Gastrocnemius medialis (tissue), 4 donors: ENCODE data around the gene LAMA4. TPM values are rescaled to one million over a fixed set of nuclear protein-coding genes. Genes with fewer than 3 reads are reported as not detected.
A peak's percentile ranks its signal among the peaks of the same experiment; 100 is the strongest.

Source experiments
- ATAC-seq, 2 donors: fragments of 150-250 bp; one replicate each; pipeline ENCODE4 v1.9.1; 2016
- DNase-seq, 2 donors: peaks; one replicate each; pipeline ENCODE4 v3.0.0-alpha.2; 2019
- H3K27ac ChIP-seq, 4 donors: fragments of 200-600 bp; sonication (generic); 1 replicate in 1 of 4; 2 replicates in 3 of 4; pipeline ENCODE4 v1.5.1; 2016 to 2018; ENCODE audit warnings: mild to moderate bottlenecking in 2 of 4, moderate library complexity in 1 of 4
- H3K27me3 ChIP-seq, 3 donors: fragments of 200-600 bp; sonication (generic) in 2 of 3; 1 replicate in 1 of 3; 2 replicates in 2 of 3; pipeline versions ENCODE4 v1.5.1 to v1.6.0; 2016 to 2019; ENCODE audit warnings: mild to moderate bottlenecking in 1 of 3, moderate library complexity in 1 of 3
- H3K36me3 ChIP-seq, 2 donors: fragments of 200-600 bp; sonication (generic) in 1 of 2; one replicate each; pipeline ENCODE4 v1.5.1; 2017 to 2018
- H3K4me1 ChIP-seq, 2 donors: fragments of 200-600 bp; sonication (generic) in 1 of 2; one replicate each; pipeline ENCODE4 v1.5.1; 2016 to 2017; ENCODE audit warnings: mild to moderate bottlenecking in 2 of 2
- H3K4me3 ChIP-seq, 4 donors: fragments of 200-600 bp; sonication (generic) in 3 of 4; 1 replicate in 1 of 4; 2 replicates in 3 of 4; pipeline ENCODE4 v1.5.1; 2016 to 2019; ENCODE audit warnings: mild to moderate bottlenecking in 2 of 4
- H3K9me3 ChIP-seq, 3 donors: fragments of 200-600 bp; sonication (generic) in 2 of 3; 1 replicate in 1 of 3; 2 replicates in 2 of 3; pipeline ENCODE4 v1.5.1; 2016 to 2019
- POLR2A ChIP-seq, 2 donors: fragments of 450-650 bp; IDR thresholded peaks; one replicate each; pipeline ENCODE4 v1.6.1; 2017; ENCODE audit warnings: antibody characterized with exemption in 2 of 2, mild to moderate bottlenecking in 2 of 2, moderate library complexity in 2 of 2
- in situ Hi-C, 4 donors: fragments of 200-750 bp; cut with MboI; loops; one replicate each; pipeline versions ENCODE4 v1.15.0 to v1.8.0; 2017; ENCODE audit warnings: low sequenced_read_pairs in 4 of 4
- intact Hi-C: fragments of 100-400 bp; cut with DNase I; formaldehyde crosslinking; loops from one replicate; pipeline ENCODE4 v1.15.1; 2023; ENCODE audit warnings: low total_unique reads
- total RNA-seq, 4 donors: library from RNA; depleted of rRNA; stranded (reverse); fragments of >200 nt; gene quantifications; one replicate each; pipeline versions ENCODE4 v1.1.0 to v1.2.3, GENCODE V29; 2016
- TF ChIP-seq, protein P1 (sequence below), 5 experiments: fragments of 450-650 bp in 3 of 5; fragments of 200-600 bp in 2 of 5; sonication (generic) in 2 of 5; IDR thresholded peaks in 4 of 5; conservative IDR thresholded peaks in 1 of 5; 1 replicate in 4 of 5; 2 replicates in 1 of 5; pipeline ENCODE4 v1.5.1; 2016 to 2019; ENCODE audit warnings: antibody characterized with exemption in 5 of 5, mild to moderate bottlenecking in 3 of 5, moderate library complexity in 3 of 5

The LAMA4 gene
- total RNA-seq, 4 donors from 2014 or later = 4.4 to 19.1 (median 7.4) TPM

- DNase-seq (peak in 1 of 2 donors; percentile 26), ATAC-seq (no peak)
- Histone ChIP-seq H3K27me3 (no peaks in the 10 kb centered on the region), H3K4me3 (no peak overlapping the region), H3K9me3 (no peaks in the 10 kb centered on the region), H3K4me1 (no peaks in the 10 kb centered on the region), H3K36me3 (no peaks in the 10 kb centered on the region), H3K27ac (no peak overlapping the region)
- TF ChIP-seq, protein P1, sequence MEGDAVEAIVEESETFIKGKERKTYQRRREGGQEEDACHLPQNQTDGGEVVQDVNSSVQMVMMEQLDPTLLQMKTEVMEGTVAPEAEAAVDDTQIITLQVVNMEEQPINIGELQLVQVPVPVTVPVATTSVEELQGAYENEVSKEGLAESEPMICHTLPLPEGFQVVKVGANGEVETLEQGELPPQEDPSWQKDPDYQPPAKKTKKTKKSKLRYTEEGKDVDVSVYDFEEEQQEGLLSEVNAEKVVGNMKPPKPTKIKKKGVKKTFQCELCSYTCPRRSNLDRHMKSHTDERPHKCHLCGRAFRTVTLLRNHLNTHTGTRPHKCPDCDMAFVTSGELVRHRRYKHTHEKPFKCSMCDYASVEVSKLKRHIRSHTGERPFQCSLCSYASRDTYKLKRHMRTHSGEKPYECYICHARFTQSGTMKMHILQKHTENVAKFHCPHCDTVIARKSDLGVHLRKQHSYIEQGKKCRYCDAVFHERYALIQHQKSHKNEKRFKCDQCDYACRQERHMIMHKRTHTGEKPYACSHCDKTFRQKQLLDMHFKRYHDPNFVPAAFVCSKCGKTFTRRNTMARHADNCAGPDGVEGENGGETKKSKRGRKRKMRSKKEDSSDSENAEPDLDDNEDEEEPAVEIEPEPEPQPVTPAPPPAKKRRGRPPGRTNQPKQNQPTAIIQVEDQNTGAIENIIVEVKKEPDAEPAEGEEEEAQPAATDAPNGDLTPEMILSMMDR (IDR thresholded peaks at IDR 0.05 in 4 of 5, conservative IDR thresholded peaks at IDR 0.05 in 1 of 5) = peak in 4 of 5 experiments; percentile 11 to 58 (median 42)
- TF ChIP-seq POLR2A (IDR thresholded peaks at IDR 0.05) = no peak
- in situ Hi-C loops (no loop called here), intact Hi-C loops (no loop called here)
Observed at GRCh38 chr6:112163295-112164257, 90.8 kb downstream of the LAMA4 start.

- intact Hi-C loops (no loop called here), in situ Hi-C loops (no loop called here)
- DNase-seq = no peak
- no peaks in the 10 kb centered on the region for H3K36me3 ChIP-seq
- no peaks in the 10 kb centered on the region for H3K27me3 ChIP-seq
- TF ChIP-seq POLR2A (IDR thresholded peaks at IDR 0.05) = no peak
- TF ChIP-seq, protein P1 (IDR thresholded peaks at IDR 0.05 in 4 of 5, conservative IDR thresholded peaks at IDR 0.05 in 1 of 5) = no peak
- H3K4me1 ChIP-seq = no peaks in the 10 kb centered on the region
- ATAC-seq = no peak
- H3K9me3 ChIP-seq = no peaks in the 10 kb centered on the region
- H3K27ac ChIP-seq = no peak overlapping the region
- no peak overlapping the region for H3K4me3 ChIP-seq
Observed at GRCh38 chr6:112160745-112161144, 93.6 kb downstream of the LAMA4 start.

GRCh38 chr6:112156668-112157067 is 97.7 kb downstream of the LAMA4 start:
- H3K4me3 ChIP-seq = no peak overlapping the region
- in situ Hi-C loops = no loop called here
- no peaks in the 10 kb centered on the region for H3K9me3 ChIP-seq
- intact Hi-C loops = no loop called here
- DNase-seq = no peak
- TF ChIP-seq, protein P1 (IDR thresholded peaks at IDR 0.05 in 4 of 5, conservative IDR thresholded peaks at IDR 0.05 in 1 of 5) = no peak
- no peak for TF ChIP-seq POLR2A (IDR thresholded peaks at IDR 0.05)
- H3K27ac ChIP-seq = no peak overlapping the region
- H3K27me3 ChIP-seq = no peaks in the 10 kb centered on the region
- ATAC-seq = no peak
- no peaks in the 10 kb centered on the region for H3K36me3 ChIP-seq
- no peaks in the 10 kb centered on the region for H3K4me1 ChIP-seq

GRCh38 chr6:112155886-112156285 is 98.5 kb downstream of the LAMA4 start:
- no peak for TF ChIP-seq POLR2A (IDR thresholded peaks at IDR 0.05)
- TF ChIP-seq, protein P1 (IDR thresholded peaks at IDR 0.05 in 4 of 5, conservative IDR thresholded peaks at IDR 0.05 in 1 of 5) = no peak
- no peaks in the 10 kb centered on the region for H3K4me1 ChIP-seq
- ATAC-seq (no peak), DNase-seq (no peak)
- H3K36me3 ChIP-seq = no peaks in the 10 kb centered on the region
- no peaks in the 10 kb centered on the region for H3K9me3 ChIP-seq
- H3K27ac ChIP-seq = no peak overlapping the region
- H3K27me3 ChIP-seq = no peaks in the 10 kb centered on the region
- H3K4me3 ChIP-seq = no peak overlapping the region
- in situ Hi-C loops (no loop called here), intact Hi-C loops (no loop called here)
